K562 (cell line): Measurements from ENCODE around the gene SRP9. TPM values are rescaled to one million over a fixed set of nuclear protein-coding genes. Genes with fewer than 3 reads are reported as not detected.

Source experiments
- CHD4 ChIP-seq: fragments of 200-600 bp; sonication (generic); IDR thresholded peaks from 3 replicates; pipeline ENCODE4 v1.6.1; 2012; ENCODE audit warnings: low read depth, mild to moderate bottlenecking, mixed read lengths, low read length, inconsistent platforms; ENCODE audit not compliant: insufficient read depth, insufficient replicate concordance, poor library complexity, severe bottlenecking
- HDAC6 ChIP-seq: IDR thresholded peaks from 2 replicates; pipeline ENCODE4 v1.6.1; 2012; ENCODE audit warnings: low read depth, mild to moderate bottlenecking, control low read depth, inconsistent platforms, low read length, moderate library complexity
- MTA2 ChIP-seq: fragments of 450-650 bp; IDR thresholded peaks from 2 replicates; pipeline ENCODE4 v1.6.1; 2016; ENCODE audit warnings: low read depth
- RBFOX2 ChIP-seq: fragments of 200-400 bp; formaldehyde crosslinking; IDR thresholded peaks from 2 replicates; pipeline ENCODE4 v1.6.1; 2017; ENCODE audit warnings: low read depth, mild to moderate bottlenecking, low read length, moderate library complexity
- ZNF274 ChIP-seq: IDR thresholded peaks from 2 replicates; pipeline ENCODE4 v1.6.1; 2011; ENCODE audit warnings: low read depth, mild to moderate bottlenecking, low read length, moderate library complexity, borderline replicate concordance
- ZNF3 ChIP-seq: fragments of 250-450 bp; sonication (Bioruptor Pico); IDR thresholded peaks from 2 replicates; pipeline ENCODE4 v1.5.0; 2021; ENCODE audit warnings: mild to moderate bottlenecking, moderate library complexity
- polyA plus RNA-seq, 8 experiments: library from polyadenylated mRNA; depleted of rRNA in 4 of 8; stranded (reverse) in 5 of 8; unstranded in 3 of 8; fragments of >200 nt; fragmentation: Nextera tagmentation in 2 of 8; fragmentation: Illumina TruSeq in 1 of 8; extraction: Ambion mirVana in 2 of 8; extraction: Trizol in 1 of 8; gene quantifications; 2 replicates each; pipeline versions ENCODE4 v1.2.1 to v1.2.3, GENCODE V29; 2011 to 2014; ENCODE audit warnings: inconsistent platforms in 1 of 8, missing spikeins in 1 of 8
- total RNA-seq, 7 experiments: library from RNA; depleted of rRNA in 6 of 7; stranded (reverse); fragments of >200 nt in 6 of 7; fragmentation: Illumina TruSeq in 2 of 7; extraction: Trizol in 2 of 7; gene quantifications; 2 replicates each; pipeline versions ENCODE4 v1.2.1 to v1.2.3, GENCODE V29; 2011 to 2021; ENCODE audit warnings: low replicate concordance in 1 of 7
- TF ChIP-seq, protein P1 (sequence below): fragments of 450-650 bp; formaldehyde crosslinking; IDR thresholded peaks from 2 replicates; pipeline ENCODE4 v1.4.0; 2020; ENCODE audit warnings: mild to moderate bottlenecking, moderate library complexity
- TF ChIP-seq, protein P2 (sequence below): sonication (generic); formaldehyde crosslinking; IDR thresholded peaks from 2 replicates; pipeline ENCODE4 v1.8.0; 2022; ENCODE audit warnings: missing genetic modification reagents, mild to moderate bottlenecking, moderate library complexity, borderline replicate concordance

Gene SRP9
- total and polyA plus RNA-seq, 9 of the 15 experiments (the other 6 are each of a cell fraction or from before 2014, with no cell fraction given): 273 to 1,892 (median 668) TPM

DNA sequence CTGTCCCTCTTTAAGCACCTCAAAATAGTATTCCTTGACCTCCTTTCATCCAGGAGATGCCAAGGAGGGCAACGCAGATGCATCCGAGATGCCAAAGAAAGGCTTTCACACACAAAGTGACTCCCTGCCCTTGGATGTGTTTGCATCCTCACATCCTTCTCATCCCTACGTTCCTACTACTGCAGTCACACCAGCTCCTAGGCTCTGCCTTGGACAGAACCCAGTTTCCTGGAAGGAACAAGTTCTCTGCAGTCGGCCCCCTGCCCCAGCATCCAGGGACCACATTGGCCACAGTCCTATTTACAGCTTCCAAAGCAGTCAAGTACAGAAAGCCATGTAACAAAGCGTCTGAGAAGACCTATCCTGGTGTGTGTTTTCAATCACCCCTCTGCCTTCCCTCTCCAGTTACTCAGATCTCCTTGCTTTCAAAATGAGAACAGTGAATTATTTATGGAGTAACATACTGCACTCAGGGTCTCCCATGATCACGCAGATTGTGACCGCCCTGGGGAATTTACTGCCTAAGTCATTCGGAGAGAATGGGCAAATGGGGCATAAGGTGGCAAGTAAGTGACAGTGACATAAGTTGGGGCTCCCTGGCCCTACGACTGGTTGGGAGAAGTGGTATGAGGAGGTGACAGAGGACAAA, 21.8 kb upstream of the SRP9 start (continued):
- no peak for TF ChIP-seq CHD4
- no peak for TF ChIP-seq ZNF274
- TF ChIP-seq, protein P1, sequence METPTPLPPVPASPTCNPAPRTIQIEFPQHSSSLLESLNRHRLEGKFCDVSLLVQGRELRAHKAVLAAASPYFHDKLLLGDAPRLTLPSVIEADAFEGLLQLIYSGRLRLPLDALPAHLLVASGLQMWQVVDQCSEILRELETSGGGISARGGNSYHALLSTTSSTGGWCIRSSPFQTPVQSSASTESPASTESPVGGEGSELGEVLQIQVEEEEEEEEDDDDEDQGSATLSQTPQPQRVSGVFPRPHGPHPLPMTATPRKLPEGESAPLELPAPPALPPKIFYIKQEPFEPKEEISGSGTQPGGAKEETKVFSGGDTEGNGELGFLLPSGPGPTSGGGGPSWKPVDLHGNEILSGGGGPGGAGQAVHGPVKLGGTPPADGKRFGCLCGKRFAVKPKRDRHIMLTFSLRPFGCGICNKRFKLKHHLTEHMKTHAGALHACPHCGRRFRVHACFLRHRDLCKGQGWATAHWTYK: no peak
- no peak for TF ChIP-seq ZNF3 (CRISPR knock-in tag)
- no peak for TF ChIP-seq RBFOX2
- TF ChIP-seq, protein P2, sequence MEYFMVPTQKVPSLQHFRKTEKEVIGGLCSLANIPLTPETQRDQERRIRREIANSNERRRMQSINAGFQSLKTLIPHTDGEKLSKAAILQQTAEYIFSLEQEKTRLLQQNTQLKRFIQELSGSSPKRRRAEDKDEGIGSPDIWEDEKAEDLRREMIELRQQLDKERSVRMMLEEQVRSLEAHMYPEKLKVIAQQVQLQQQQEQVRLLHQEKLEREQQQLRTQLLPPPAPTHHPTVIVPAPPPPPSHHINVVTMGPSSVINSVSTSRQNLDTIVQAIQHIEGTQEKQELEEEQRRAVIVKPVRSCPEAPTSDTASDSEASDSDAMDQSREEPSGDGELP: no peak
- TF ChIP-seq HDAC6: no peak
- no peak for TF ChIP-seq MTA2
